HG03103 (cell line): Measurements from ENCODE around the gene GABPB1.
"Not testable (repeated sequence)": the region's sequence is repeated elsewhere in the genome, so short reads cannot be mapped to it uniquely, and the experiment has no call there.

Experiments used
- ATAC-seq: cut with Tn5 transposase; IDR thresholded peaks from one replicate; pipeline ENCODE4 v1.9.1; 2021; ENCODE audit warnings: low read depth; ENCODE audit not compliant: unreplicated experiment

GABPB1 gene

DNA sequence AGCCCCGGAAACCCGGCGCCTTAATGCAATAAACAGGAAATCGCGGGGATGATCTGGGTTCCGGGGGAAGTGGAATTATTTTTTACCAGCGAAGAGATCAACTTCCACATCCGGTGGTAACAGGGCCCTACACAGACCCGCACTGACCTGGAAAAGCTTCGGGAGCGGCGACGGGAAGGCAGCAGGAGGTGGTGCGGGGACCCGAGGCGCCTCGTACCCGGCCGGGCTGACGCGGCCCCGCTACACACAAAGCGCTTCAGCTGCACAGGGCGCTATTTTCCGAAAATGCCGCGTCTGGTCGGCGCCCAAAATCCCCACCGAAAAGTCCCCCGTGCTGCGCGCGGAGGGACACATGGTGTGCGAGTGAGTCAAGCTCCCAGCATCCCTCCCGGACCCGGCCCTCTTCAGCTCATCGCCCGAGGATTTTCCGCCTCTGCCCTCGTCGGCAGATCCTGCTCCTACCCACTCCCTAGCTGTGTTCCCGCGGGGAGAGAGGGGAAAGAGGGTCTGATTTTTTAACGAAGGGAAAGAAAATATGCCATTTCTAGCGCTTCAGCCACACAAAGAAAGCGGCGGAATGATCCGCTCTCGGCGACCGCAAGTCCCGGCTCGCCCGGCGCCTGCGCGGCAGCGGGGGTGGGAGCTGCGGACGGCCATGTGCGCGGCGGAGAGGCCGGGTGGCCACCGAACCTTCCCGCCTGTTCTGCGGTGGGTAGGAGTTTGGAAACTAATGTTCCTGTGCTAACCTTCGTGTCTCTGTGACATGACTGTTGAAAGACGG lies at the start of gene GABPB1:
Gene GABPB1, minus strand, starts transcription at position 361 of the 781 bp plus-strand sequence. CDS start 45,400 bp downstream, outside the sequence.
- peak; percentile 33 for ATAC-seq

DNA sequence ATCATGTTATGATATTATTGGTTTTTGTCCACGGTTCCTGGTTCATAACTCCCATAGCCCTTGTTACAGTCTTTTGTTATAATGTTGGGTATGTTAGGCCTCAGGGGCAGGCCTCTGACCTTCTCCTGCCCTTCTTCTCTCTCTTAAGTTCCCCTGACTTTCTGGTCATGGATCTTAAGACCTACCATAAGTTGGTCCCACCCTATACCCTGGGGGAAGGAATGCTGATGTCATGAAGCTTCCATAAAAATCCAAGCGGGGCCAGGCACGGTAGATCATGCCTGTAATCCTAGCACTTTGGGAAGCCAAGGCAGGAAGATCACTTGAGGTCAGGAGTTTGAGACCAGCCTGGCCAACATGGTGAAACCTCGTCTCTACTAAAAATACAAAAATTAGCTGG lies 36.6 kb upstream of the GABPB1 start:
- not testable (repeated sequence) for ATAC-seq

DNA sequence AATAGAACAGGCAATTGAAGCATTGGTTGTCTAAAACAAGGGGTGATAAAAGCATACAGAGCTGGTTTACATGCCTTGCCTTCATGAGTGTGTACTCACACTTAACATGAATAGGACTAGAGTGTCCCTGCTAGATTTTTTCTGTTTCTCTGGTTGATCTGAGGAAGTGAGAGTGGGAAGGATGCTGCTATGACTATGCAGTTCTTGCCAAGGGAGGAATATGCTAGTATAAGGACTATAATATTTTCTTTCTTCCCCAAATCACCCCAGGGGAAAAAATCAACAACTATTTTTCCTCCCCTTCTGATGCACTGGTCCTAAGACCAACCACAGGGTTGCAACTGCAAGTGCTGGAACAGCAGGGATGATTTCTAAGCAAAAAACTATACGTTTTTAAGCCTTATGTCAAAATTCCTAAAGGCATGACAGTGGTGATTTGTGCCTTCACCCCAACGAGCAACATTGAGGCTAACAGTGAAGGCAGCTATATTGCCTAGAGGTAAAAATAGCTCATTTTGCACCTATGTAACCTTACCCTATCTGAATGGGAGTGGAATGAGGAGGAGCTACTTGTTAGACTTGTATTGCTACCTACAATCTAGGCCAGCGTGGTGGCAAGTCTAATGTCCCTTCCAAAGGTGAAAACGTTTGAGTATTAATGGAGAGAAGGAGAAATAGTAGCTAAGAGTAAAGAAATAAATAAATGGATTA lies 35.7 kb upstream of the GABPB1 start:
- ATAC-seq: peak; percentile 91

DNA sequence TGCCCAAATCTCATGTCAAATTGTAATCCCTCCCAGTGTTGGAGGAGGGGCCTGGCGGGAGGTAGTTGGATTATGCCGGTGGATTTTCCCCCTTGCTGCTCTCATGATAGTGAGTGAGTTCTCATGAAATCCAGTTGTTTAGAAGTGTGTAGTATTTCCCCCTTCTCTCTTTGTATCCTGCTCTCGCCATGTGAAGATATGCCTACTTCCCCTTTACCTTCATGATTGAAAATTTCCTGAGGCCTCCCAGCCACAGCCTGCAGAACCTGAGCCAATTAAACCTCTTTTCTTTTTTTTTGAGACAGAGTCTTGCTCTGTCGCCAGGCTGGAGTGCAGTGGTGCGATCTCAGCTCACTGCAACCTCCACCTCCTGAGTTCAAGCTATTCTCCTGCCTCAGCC lies 27.4 kb upstream of the GABPB1 start:
- ATAC-seq: not testable (repeated sequence)

DNA sequence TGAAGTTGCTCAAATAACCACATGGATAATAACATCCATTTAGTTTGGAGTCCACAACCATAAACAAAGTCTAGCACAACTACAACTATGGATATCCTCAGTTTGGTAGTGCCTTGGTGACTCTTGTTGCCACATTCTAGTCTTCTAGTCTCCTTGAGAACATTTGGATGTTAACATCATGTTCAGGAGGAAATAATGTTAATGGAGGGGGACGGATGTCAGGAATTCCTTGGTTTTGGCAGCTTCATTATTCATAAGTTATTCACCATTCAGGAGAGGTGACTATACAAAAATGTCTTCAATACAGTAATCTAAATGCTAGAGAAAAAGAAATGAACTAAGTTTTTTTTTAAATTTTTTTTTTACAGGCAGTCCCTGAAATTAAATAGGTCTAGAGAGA lies 26.4 kb upstream of the GABPB1 start:
- no peak for ATAC-seq

DNA sequence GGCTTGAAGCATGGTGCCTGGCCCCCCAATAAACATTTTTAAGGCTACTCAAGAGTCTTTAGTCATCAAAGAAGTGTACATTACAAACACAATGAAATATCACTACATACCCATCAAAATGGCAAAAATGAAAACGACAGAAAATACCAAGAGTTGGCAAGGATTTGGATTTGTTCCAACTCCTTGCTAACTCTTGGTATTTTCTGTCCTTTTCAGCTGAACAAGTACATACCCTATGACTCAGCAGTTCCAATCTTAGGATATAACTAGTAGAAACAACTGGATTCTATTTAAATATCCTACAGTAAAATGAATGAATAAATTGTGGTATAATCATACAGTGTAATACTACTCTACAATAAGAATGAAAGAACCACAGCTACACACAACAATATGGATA lies 25.1 kb upstream of the GABPB1 start:
- no peak for ATAC-seq

DNA sequence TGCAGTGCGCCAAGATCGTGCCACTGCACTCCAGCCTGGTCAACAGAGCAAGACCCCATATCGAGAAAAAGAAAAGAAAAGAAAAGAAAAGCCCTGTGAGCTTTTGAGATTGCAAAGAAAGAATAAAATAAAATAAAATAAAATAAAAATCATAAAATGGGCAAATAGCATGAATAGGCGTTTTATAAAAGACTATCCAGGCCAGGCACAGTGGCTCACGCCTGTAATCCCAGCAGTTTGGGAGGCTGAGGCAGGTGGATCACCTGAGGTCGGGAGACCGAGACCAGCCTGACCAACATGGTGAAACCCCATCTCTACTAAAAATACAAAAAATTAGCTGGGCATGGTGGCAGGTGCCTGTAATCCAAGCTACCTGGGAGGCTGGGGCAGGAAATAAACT lies 24.4 kb upstream of the GABPB1 start:
- not testable (repeated sequence) for ATAC-seq

DNA sequence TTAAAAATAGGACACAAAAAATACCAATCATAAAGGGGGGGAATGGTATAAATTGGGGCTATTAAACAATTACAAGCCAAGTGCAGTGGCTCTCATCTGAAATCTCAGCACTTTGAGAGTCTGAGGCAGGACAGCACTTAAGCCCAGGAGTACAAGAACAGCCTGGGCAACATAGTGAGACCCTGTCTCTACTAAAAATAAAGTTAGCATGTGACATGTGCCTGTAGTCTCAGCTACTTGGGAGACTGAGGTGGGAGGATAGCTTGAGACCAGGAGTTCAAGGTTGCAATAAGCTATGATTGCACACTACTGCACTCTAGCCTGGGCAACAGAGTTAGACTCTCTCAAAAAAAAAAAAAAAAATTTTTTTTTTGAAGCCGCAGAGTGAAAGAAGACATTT lies 23.8 kb upstream of the GABPB1 start:
- ATAC-seq: no peak

DNA sequence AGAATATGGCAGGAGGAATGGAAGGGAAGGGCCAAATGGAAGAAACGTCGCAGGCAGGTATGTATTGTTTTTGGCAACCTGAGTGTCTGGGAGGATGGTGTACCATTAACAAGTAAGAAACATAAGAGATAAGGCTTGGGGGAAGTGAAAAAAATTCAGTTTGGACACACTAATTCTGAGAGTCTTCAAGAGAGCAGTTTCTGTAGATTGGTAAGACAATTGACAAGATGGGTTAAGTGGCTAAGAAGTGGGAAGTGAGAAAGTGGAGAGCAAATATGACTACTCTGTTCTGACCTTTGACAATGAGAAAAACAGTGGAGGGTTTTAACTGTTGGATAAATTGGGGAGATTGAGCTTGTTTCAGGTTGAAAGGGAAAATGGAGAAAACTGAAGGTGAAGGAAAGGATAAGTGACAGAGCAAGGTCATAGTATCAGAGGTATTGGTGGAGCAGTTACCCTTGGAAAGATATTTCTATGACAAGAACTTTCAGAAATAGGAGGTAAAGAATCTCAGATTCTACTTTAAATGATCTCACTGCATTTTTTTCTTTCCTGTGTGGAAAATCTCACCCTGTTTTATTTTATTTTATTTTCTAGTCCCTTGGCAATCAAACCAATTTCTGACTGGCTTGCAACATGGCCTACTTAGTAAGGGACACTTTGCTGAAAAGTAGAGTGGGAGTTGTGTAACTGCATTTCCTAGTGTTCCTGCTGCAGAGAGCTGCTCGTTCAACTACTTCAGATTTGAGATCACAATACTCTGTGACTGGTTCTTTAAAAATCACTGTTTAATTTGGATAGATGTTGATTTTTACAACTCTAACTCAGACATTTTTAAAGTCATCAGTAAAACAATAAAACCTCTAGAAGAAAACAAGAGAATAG lies 23.1 kb upstream of the GABPB1 start:
- peak; percentile 94 for ATAC-seq

DNA sequence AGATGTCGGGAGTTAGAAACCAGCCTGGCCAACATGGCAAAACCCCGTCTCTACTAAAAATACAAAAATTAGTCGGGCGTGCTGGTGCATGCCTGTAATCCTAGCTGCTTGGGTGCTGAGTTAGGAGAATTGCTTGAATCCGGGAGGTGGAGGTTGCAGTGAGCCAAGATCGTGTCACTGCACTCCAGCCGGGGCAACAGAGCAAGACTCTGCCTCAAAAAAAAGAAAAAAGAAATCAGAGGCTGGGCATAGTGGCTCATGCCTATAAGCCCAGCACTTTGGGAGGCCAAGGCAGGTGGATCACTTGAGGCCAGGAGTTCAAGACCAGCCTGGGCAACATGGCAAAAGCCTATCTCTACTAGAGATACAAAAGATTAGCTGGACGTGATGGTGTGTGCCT lies 14.6 kb upstream of the GABPB1 start:
- not testable (repeated sequence) for ATAC-seq

DNA sequence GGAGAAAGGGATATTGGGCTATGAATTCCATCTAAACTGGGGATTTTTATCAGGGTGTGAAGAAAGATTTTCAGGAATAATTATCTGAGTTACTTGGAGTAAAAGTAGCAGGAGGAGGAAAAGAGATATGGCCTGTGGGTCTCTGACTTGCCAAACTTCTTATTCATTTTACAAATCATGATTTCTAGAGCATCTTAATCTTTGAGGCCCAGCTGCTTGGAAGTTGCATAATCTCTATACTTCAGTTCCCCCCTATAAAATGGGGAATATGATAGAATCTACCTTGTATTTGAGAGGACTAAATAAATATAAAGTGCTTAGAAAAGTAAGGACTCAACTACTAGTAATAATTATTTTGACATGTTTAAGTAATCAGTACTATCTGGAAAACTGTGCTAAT lies 11.0 kb upstream of the GABPB1 start:
- no peak for ATAC-seq

DNA sequence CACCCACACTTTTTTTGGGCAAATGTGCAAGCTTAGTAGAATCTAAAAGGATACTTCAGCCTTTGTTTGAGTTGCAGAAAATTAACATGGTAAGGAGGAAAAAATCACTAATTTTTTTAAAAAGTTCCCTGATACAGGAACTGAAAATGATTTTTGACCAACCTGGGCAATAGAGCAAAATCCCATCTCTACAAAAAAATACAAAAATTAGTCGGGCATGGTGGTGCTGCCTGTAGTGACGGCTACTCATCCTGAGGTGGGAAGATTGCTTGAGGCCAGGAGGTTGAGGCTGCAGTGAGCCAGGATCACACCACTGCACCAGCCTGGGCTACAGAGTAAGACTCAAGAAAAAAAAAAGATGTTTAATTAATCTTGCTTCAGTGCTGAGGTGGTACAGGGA lies 10.6 kb upstream of the GABPB1 start:
- no peak for ATAC-seq

DNA sequence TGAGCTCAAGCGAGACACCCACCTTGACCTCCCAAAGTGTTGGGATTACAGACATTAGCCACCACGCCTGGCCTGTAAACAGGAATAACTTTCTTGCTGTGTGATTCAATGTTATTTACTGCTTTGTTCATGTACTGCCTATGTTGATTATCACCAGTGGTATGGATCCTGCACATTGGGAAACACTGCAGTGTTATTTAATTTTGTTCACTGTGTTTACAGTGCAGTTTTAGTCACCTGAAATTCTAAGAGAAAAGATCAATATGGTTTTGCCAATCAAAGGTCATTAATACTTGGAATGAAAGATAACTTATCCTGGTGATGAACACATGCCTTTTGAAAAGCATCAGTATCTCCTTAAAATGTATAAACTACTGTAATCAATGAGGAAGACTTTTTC lies 8.6 kb upstream of the GABPB1 start:
- ATAC-seq: no peak

DNA sequence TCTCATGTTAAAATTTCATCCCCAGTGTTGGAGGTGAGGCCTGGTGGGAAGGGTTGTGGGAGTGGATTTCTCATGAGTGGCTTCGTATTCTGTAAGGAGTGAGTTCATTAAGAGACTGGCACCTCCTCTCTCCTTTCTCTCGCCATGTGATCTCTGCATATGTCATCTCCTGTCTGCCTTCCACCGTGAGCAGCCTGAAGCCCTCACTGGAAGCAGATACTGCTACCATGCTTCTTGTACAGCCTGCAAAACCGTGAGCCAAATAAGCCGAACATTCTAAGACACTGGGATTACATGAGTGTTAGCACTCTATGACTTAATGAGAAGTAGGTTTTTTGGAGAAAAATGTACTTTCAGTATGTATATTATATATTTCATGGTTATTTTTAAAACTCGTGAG lies 6.8 kb upstream of the GABPB1 start:
- ATAC-seq: no peak

DNA sequence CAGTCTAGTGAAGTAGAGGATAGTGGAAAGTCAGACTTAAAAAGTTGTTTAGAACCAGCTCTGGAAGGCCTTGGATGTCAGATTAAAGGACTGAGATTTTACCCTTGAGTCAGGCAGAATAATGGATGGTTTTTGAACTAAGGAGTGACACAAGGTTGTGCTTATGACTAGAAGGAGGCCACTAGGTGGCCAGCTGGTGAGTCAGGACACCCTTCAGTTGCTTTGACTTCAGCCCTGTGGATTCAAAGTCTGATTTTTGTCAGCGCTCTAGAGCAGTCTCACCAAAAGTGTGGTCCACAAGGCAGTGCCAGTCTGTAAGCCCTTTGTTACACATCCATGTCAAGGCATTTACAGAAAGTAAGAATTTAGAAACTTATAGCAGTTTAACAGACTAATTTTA lies 3.8 kb upstream of the GABPB1 start:
- no peak for ATAC-seq

DNA sequence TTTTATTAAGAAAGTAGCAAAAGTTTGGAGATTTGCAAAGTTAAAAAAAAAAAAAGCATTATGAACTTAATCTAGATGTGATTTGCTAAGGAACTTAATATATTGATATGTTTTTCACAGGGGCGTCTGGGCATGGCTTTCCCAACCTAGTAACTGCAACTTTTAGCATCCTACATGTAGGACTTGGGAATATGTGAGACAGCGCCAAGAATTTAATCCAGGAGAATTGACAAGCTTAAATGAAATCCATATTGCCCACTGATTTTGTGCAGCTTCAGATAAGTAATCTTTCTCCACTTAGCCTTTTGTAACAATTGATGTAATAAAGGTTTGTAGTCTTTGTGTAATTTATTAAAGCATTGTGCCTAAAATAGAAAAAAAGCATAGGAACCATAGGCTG lies 982 bp upstream of the GABPB1 start:
- ATAC-seq: no peak

DNA sequence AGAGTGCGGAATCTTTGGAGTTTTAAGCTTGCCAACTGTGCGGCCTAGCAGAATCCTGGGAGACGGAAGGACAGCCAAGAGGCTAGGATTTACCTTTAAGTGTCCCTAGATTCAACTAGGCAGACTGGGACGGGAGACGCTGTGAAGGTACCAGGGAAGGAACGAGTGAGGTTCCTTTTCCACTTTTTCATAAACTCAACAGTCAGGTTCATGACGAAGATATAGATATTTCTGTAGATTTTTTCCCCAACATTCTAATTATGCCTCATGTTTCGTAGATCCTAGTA lies 564 bp upstream of the GABPB1 start:
- ATAC-seq: no peak

DNA sequence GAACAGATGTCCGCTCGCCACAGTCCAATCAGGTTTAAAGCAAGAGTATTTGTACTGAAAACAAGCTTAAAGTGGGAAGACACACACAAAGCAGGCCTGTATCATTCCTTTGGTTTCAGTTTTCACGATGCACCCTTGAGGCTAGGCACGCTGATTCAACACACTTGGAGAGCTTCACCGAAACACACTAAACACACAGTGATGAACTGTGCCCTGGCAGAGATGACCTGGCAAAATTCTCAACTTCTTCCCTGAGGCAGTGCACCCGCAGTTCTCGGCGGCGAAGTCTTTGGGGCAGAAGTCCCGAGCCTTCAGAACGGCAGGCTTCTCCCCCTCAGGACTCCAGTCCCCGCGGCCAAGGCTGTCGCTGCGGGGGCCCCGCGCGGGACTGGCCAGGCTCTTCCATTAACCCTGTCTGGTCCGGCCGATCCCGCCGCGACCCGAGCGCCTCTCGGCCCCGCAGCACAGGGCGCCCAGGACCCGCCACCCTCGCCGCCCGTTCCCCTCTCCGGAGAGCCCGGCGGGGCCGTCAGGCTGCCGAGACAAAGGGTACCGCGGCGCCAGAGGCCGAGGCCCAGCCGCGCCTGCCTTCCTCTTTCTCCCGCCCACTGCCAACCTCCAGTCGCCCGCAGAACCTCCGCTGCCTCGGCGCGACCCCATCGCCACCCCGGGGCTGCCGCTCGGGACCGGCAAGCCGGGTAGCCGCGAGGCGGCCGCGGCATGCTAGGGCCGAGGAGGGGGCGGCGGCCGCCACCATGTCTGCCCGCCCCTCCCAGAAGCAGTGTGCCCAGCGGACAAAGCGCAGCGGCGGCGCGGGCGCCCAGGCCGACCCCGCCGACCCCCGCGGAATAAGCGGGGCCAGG lies 792 bp downstream of the GABPB1 start:
- peak; percentile 36 for ATAC-seq

DNA sequence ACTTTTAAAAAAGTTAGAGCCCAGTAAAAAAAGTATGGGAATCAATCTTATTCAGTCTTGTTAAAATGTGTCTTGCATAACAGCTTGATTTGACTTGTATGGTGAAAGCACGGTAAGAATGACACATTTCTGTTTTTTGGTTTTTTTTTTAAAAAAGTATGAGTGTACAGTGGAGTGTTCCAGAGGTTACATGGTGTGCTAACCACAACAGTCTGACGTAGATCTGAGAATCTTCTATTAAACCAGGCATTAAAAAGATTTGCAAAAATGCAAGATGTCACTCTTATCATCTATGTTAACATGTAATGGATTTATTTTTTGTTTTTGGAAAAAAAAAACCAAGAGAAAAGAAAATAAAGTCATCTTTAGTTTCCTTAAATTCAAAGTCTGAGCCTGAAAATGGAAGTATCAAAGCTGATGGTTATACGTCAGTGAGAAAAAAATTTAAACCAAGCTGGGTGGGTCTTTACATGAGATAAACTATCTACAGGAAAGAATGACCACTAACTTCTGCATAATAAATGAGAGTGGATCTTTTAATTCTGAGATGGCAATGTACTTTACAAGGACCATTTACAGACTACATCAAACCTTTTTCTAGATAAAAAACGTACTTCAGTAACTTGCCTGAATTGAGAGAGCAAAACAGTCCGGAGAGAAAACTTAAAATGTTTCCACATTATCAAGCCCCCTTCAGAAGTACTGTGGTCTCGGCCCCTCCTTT lies 1.6 kb downstream of the GABPB1 start:
- ATAC-seq: no peak

DNA sequence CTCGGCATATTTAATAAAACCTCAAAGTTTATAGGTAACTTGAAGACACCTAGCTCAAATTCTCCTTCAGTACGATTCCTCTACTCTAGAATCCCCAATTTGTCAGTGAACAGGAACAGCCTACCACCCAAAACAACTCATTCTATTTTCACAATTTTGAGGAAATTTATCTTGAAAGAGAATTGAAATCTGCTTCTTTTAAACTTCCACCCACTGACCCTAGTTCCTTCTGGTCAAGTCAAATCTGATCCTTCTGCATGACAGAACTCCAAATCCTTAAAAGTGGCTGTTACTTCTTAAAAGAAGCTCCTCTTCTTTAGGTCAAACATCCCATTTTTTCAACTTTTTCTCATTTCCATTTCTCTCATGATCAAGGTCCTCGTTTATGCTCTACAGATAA lies 4.4 kb downstream of the GABPB1 start:
- ATAC-seq: no peak
